D721Med (cell line): Measurements from ENCODE around the gene PRSS21.

Source experiments
- DNase-seq: peaks from one replicate; pipeline ENCODE4 v3.0.0; 2011; ENCODE audit warnings: low spot score; ENCODE audit not compliant: insufficient read length
- FAIRE-seq: peaks from 2 replicates; lab custom pipeline; 2011; peaks lifted over from hg19 to GRCh38; lab: Jason Lieb, UNC
- CTCF ChIP-seq: IDR thresholded peaks from 2 replicates; pipeline ENCODE4 v1.5.1; 2012; ENCODE audit warnings: mild to moderate bottlenecking, control low read depth; ENCODE audit not compliant: insufficient read depth; ENCODE audit errors: missing control alignments

Gene PRSS21

GRCh38 chr16:2857451-2858244 lies 40.6 kb downstream of the PRSS21 start, which contains the start of gene PRSS22:
TSS of gene PRSS22 (minus strand) at chr16:2858170. CDS start at chr16:2858104, 66 bp downstream.
- peak; percentile 13 for DNase-seq
- FAIRE-seq: no peak
- TF ChIP-seq CTCF: no peak

- peak; percentile 13 for DNase-seq
- no peak for FAIRE-seq
- no peak for TF ChIP-seq CTCF
These were observed 41.4 kb downstream of the PRSS21 start for GRCh38 chr16:2858245-2859025.

GRCh38 chr16:2859686-2860265 lies 42.7 kb downstream of the PRSS21 start:
- FAIRE-seq: no peak
- TF ChIP-seq CTCF: no peak
- no peak for DNase-seq

GRCh38 chr16:2860826-2861567 lies 44.0 kb downstream of the PRSS21 start:
- no peak for TF ChIP-seq CTCF
- FAIRE-seq (no peak), DNase-seq (no peak)

- no peak for TF ChIP-seq CTCF
- no peak for FAIRE-seq
- no peak for DNase-seq
These were observed 48.6 kb downstream of the PRSS21 start for GRCh38 chr16:2865651-2866050.

- FAIRE-seq: no peak
- TF ChIP-seq CTCF: no peak
- no peak for DNase-seq
These were observed 49.4 kb downstream of the PRSS21 start for GRCh38 chr16:2866431-2866830.
